ENCODE measurements around the gene ASB15.

ASB15 gene

GRCh38 chr7:123673137-123673732, 71.6 kb downstream of the ASB15 start:
- Histone ChIP-seq H3F3A (ENCODE audit: insufficient read depth, low read length) (no peaks in the 10 kb centered on the region), H3K9me2 (replicated peaks; ENCODE audit: insufficient read depth, low read length) (no peaks in the 10 kb centered on the region), H2AFZ (ENCODE audit: low read length) (no peak overlapping the region), H3K27ac (ENCODE audit: low read length) (no peak overlapping the region), H3K4me1 (ENCODE audit: low read length) (no peaks in the 10 kb centered on the region), H3K9me3 (replicated peaks; ENCODE audit: insufficient read depth, low read length) (no peaks in the 10 kb centered on the region), H3K9ac (ENCODE audit: low read length) (no peak overlapping the region), H3K79me2 (ENCODE audit: low read length) (no peaks in the 10 kb centered on the region), H3K4me3 (ENCODE audit: low read length) (no peak overlapping the region), H3K4me2 (ENCODE audit: low read depth, low read length) (no peak overlapping the region), H3K36me3 (replicated peaks; ENCODE audit: insufficient read depth, low read length) (no peaks in the 10 kb centered on the region), H3K27me3 (replicated peaks; ENCODE audit: insufficient read depth, low read length) (no peaks in the 10 kb centered on the region), H4K20me1 (ENCODE audit: insufficient read depth, low read length) (no peaks in the 10 kb centered on the region)
- no peak for TF ChIP-seq EZH2 (optimal IDR thresholded peaks at IDR 0.05; ENCODE audit: low read depth, low read length)
- TF ChIP-seq EZH2phosphoT487 (IDR thresholded peaks at IDR 0.05; ENCODE audit: low read length), result no peak
- no peak for TF ChIP-seq CTCF (IDR thresholded peaks at IDR 0.05; ENCODE audit: low read length)
- no peak for DNase-seq

GRCh38 chr7:123673752-123674398, 72.3 kb downstream of the ASB15 start:
- Histone ChIP-seq H4K20me1 (ENCODE audit: insufficient read depth, low read length) (no peaks in the 10 kb centered on the region), H3K9ac (ENCODE audit: low read length) (no peak overlapping the region), H3K79me2 (ENCODE audit: low read length) (no peaks in the 10 kb centered on the region), H3K9me2 (replicated peaks; ENCODE audit: insufficient read depth, low read length) (no peaks in the 10 kb centered on the region), H2AFZ (ENCODE audit: low read length) (no peak overlapping the region), H3F3A (ENCODE audit: insufficient read depth, low read length) (no peaks in the 10 kb centered on the region), H3K27me3 (replicated peaks; ENCODE audit: insufficient read depth, low read length) (no peaks in the 10 kb centered on the region), H3K4me2 (ENCODE audit: low read depth, low read length) (no peak overlapping the region), H3K36me3 (replicated peaks; ENCODE audit: insufficient read depth, low read length) (no peaks in the 10 kb centered on the region), H3K4me1 (ENCODE audit: low read length) (no peaks in the 10 kb centered on the region), H3K9me3 (replicated peaks; ENCODE audit: insufficient read depth, low read length) (no peaks in the 10 kb centered on the region), H3K27ac (ENCODE audit: low read length) (no peak overlapping the region), H3K4me3 (ENCODE audit: low read length) (no peak overlapping the region)
- TF ChIP-seq EZH2phosphoT487 (IDR thresholded peaks at IDR 0.05; ENCODE audit: low read length) (no peak), CTCF (IDR thresholded peaks at IDR 0.05; ENCODE audit: low read length) (no peak), EZH2 (optimal IDR thresholded peaks at IDR 0.05; ENCODE audit: low read depth, low read length) (no peak)
- no peak for DNase-seq

GRCh38 chr7:123674399-123675180, 73.0 kb downstream of the ASB15 start:
- Histone ChIP-seq H3K9ac (ENCODE audit: low read length) (no peak overlapping the region), H3K36me3 (replicated peaks; ENCODE audit: insufficient read depth, low read length) (no peaks in the 10 kb centered on the region), H4K20me1 (ENCODE audit: insufficient read depth, low read length) (no peaks in the 10 kb centered on the region), H3K4me2 (ENCODE audit: low read depth, low read length) (no peak overlapping the region), H3K79me2 (ENCODE audit: low read length) (no peaks in the 10 kb centered on the region), H3K4me3 (ENCODE audit: low read length) (no peak overlapping the region), H3K9me2 (replicated peaks; ENCODE audit: insufficient read depth, low read length) (no peaks in the 10 kb centered on the region), H2AFZ (ENCODE audit: low read length) (no peak overlapping the region), H3K4me1 (ENCODE audit: low read length) (no peaks in the 10 kb centered on the region), H3K9me3 (replicated peaks; ENCODE audit: insufficient read depth, low read length) (no peaks in the 10 kb centered on the region), H3K27ac (ENCODE audit: low read length) (no peak overlapping the region), H3F3A (ENCODE audit: insufficient read depth, low read length) (no peaks in the 10 kb centered on the region), H3K27me3 (replicated peaks; ENCODE audit: insufficient read depth, low read length) (no peaks in the 10 kb centered on the region)
- no peak for DNase-seq
- TF ChIP-seq EZH2 (optimal IDR thresholded peaks at IDR 0.05; ENCODE audit: low read depth, low read length), result no peak
- TF ChIP-seq CTCF (IDR thresholded peaks at IDR 0.05; ENCODE audit: low read length), result no peak
- TF ChIP-seq EZH2phosphoT487 (IDR thresholded peaks at IDR 0.05; ENCODE audit: low read length), result no peak
